ENCODE results near the gene MAB21L4. TPM values are rescaled to one million over a fixed set of nuclear protein-coding genes. Genes with fewer than 3 reads are reported as not detected.

MAB21L4 gene
- not detected in 2 replicates for total RNA-seq

GRCh38 chr2:240895656-240896388 is at the start of gene MAB21L4:
Gene MAB21L4, minus strand, starts transcription at chr2:240896156. Its CDS starts 159 bp downstream, at chr2:240895997.
- Mint-ChIP-seq H3K27me3 (ENCODE audit: insufficient read depth) (no peaks in the 10 kb centered on the region), H3K27ac (no peak within 1 kb of the TSS), H3K4me3 (no peak within 1 kb of the TSS), H3K9me3 (no peaks in the 10 kb centered on the region), H3K36me3 (ENCODE audit: low read depth) (no peaks in the 10 kb centered on the region), H3K4me1 (ENCODE audit: low read depth) (no peaks in the 10 kb centered on the region)
- intact Hi-C loops (cut with micrococcal nuclease) = no loop called here
- DNase-seq (ENCODE audit: low spot score) = no peak

- no peak for DNase-seq (ENCODE audit: low spot score)
- Mint-ChIP-seq H3K27me3 (ENCODE audit: insufficient read depth) (peaks cover 18% of the 10 kb centered on the region), H3K27ac (no peak overlapping the region), H3K4me1 (ENCODE audit: low read depth) (no peaks in the 10 kb centered on the region), H3K36me3 (ENCODE audit: low read depth) (no peaks in the 10 kb centered on the region), H3K4me3 (no peak overlapping the region), H3K9me3 (peaks cover 8% of the 10 kb centered on the region)
- intact Hi-C loops (cut with micrococcal nuclease) = no loop called here
These were observed 40.1 kb upstream of the MAB21L4 start for GRCh38 chr2:240936106-240936505.

- H3K9me3 Mint-ChIP-seq = peaks cover 8% of the 10 kb centered on the region
- peaks cover 10% of the 10 kb centered on the region for H3K27me3 Mint-ChIP-seq (ENCODE audit: insufficient read depth)
- H3K27ac Mint-ChIP-seq = no peak overlapping the region
- DNase-seq (ENCODE audit: low spot score) = no peak
- H3K4me3 Mint-ChIP-seq = no peak overlapping the region
- no peaks in the 10 kb centered on the region for H3K36me3 Mint-ChIP-seq (ENCODE audit: low read depth)
- intact Hi-C loops (cut with micrococcal nuclease) = no loop called here
- H3K4me1 Mint-ChIP-seq (ENCODE audit: low read depth) = no peaks in the 10 kb centered on the region
These were observed 39.3 kb upstream of the MAB21L4 start for GRCh38 chr2:240935103-240935876.

- DNase-seq (ENCODE audit: low spot score) = no peak
- H3K36me3 Mint-ChIP-seq (ENCODE audit: low read depth) = no peaks in the 10 kb centered on the region
- peaks cover 8% of the 10 kb centered on the region for H3K9me3 Mint-ChIP-seq
- H3K27me3 Mint-ChIP-seq (ENCODE audit: insufficient read depth) = peaks cover 6% of the 10 kb centered on the region
- intact Hi-C loops (cut with micrococcal nuclease) = no loop called here
- no peak overlapping the region for H3K4me3 Mint-ChIP-seq
- H3K27ac Mint-ChIP-seq = no peak overlapping the region
- no peaks in the 10 kb centered on the region for H3K4me1 Mint-ChIP-seq (ENCODE audit: low read depth)
These were observed 38.7 kb upstream of the MAB21L4 start for GRCh38 chr2:240934701-240935102.

GRCh38 chr2:240933966-240934700 is 38.2 kb upstream of the MAB21L4 start:
- H3K9me3 Mint-ChIP-seq = peaks cover 8% of the 10 kb centered on the region
- no peak overlapping the region for H3K27ac Mint-ChIP-seq
- intact Hi-C loops (cut with micrococcal nuclease) = no loop called here
- no peak overlapping the region for H3K4me3 Mint-ChIP-seq
- H3K36me3 Mint-ChIP-seq (ENCODE audit: low read depth) = no peaks in the 10 kb centered on the region
- H3K4me1 Mint-ChIP-seq (ENCODE audit: low read depth) = no peaks in the 10 kb centered on the region
- no peak for DNase-seq (ENCODE audit: low spot score)
- H3K27me3 Mint-ChIP-seq (ENCODE audit: insufficient read depth) = peaks cover 5% of the 10 kb centered on the region

- intact Hi-C loops (cut with micrococcal nuclease) = no loop called here
- Mint-ChIP-seq H3K9me3 (peaks cover 6% of the 10 kb centered on the region), H3K4me3 (no peak overlapping the region), H3K27me3 (ENCODE audit: insufficient read depth) (peaks cover 4% of the 10 kb centered on the region), H3K27ac (no peak overlapping the region), H3K36me3 (ENCODE audit: low read depth) (no peaks in the 10 kb centered on the region), H3K4me1 (ENCODE audit: low read depth) (no peaks in the 10 kb centered on the region)
- DNase-seq (ENCODE audit: low spot score) = no peak
These were observed 37.4 kb upstream of the MAB21L4 start for GRCh38 chr2:240933048-240933965.

GRCh38 chr2:240932724-240933047 is 36.7 kb upstream of the MAB21L4 start:
- no peaks in the 10 kb centered on the region for H3K36me3 Mint-ChIP-seq (ENCODE audit: low read depth)
- no peak overlapping the region for H3K27ac Mint-ChIP-seq
- peaks cover 4% of the 10 kb centered on the region for H3K27me3 Mint-ChIP-seq (ENCODE audit: insufficient read depth)
- H3K4me1 Mint-ChIP-seq (ENCODE audit: low read depth) = no peaks in the 10 kb centered on the region
- H3K4me3 Mint-ChIP-seq = no peak overlapping the region
- DNase-seq (ENCODE audit: low spot score) = no peak
- peaks cover 5% of the 10 kb centered on the region for H3K9me3 Mint-ChIP-seq
- intact Hi-C loops (cut with micrococcal nuclease) = no loop called here

- intact Hi-C loops (cut with micrococcal nuclease) = no loop called here
- Mint-ChIP-seq H3K27ac (no peak overlapping the region), H3K4me1 (ENCODE audit: low read depth) (no peaks in the 10 kb centered on the region), H3K4me3 (no peak overlapping the region), H3K36me3 (ENCODE audit: low read depth) (no peaks in the 10 kb centered on the region), H3K27me3 (ENCODE audit: insufficient read depth) (peaks cover 4% of the 10 kb centered on the region), H3K9me3 (peaks cover 5% of the 10 kb centered on the region)
- DNase-seq (ENCODE audit: low spot score) = no peak
These were observed 36.2 kb upstream of the MAB21L4 start for GRCh38 chr2:240932001-240932723.

GRCh38 chr2:240931319-240931949 is 35.5 kb upstream of the MAB21L4 start:
- Mint-ChIP-seq H3K36me3 (ENCODE audit: low read depth) (no peaks in the 10 kb centered on the region), H3K9me3 (peaks cover 2% of the 10 kb centered on the region), H3K27ac (no peak overlapping the region), H3K4me1 (ENCODE audit: low read depth) (no peaks in the 10 kb centered on the region), H3K4me3 (no peak overlapping the region), H3K27me3 (ENCODE audit: insufficient read depth) (peaks cover 2% of the 10 kb centered on the region)
- intact Hi-C loops (cut with micrococcal nuclease) = no loop called here
- no peak for DNase-seq (ENCODE audit: low spot score)

GRCh38 chr2:240930631-240931318 is 34.8 kb upstream of the MAB21L4 start:
- H3K4me1 Mint-ChIP-seq (ENCODE audit: low read depth) = no peaks in the 10 kb centered on the region
- H3K36me3 Mint-ChIP-seq (ENCODE audit: low read depth) = no peaks in the 10 kb centered on the region
- H3K27ac Mint-ChIP-seq = no peak overlapping the region
- H3K9me3 Mint-ChIP-seq = no peaks in the 10 kb centered on the region
- intact Hi-C loops (cut with micrococcal nuclease) = no loop called here
- H3K4me3 Mint-ChIP-seq = no peak overlapping the region
- no peak for DNase-seq (ENCODE audit: low spot score)
- peaks cover 2% of the 10 kb centered on the region for H3K27me3 Mint-ChIP-seq (ENCODE audit: insufficient read depth)

- no peaks in the 10 kb centered on the region for H3K4me1 Mint-ChIP-seq (ENCODE audit: low read depth)
- no peak overlapping the region for H3K4me3 Mint-ChIP-seq
- DNase-seq (ENCODE audit: low spot score) = no peak
- H3K9me3 Mint-ChIP-seq = no peaks in the 10 kb centered on the region
- peaks cover 2% of the 10 kb centered on the region for H3K27me3 Mint-ChIP-seq (ENCODE audit: insufficient read depth)
- no peaks in the 10 kb centered on the region for H3K36me3 Mint-ChIP-seq (ENCODE audit: low read depth)
- H3K27ac Mint-ChIP-seq = no peak overlapping the region
- intact Hi-C loops (cut with micrococcal nuclease) = no loop called here
These were observed 34.2 kb upstream of the MAB21L4 start for GRCh38 chr2:240930096-240930630.
